HCT116 (cell line): ENCODE measurements around the gene CYP26B1. TPM values are rescaled to one million over a fixed set of nuclear protein-coding genes. Genes with fewer than 3 reads are reported as not detected.

ENCODE experiments used
- ATAC-seq: fragments of 200-7000 bp; cut with Tn5 transposase; 2 replicates; pipeline ENCODE4 v1.9.1; 2020; ENCODE audit warnings: mild to moderate bottlenecking, moderate library complexity
- BruUV-seq: library from RNA; stranded (reverse); fragments of 400-500 nt; replicated peaks from 2 replicates; lab custom pipeline; 2021; lab: Mats Ljungman, UMichigan
- CTCF ChIA-PET: fragments of 300-600 bp; sonication (Branson Sonifier 250); formaldehyde crosslinking; loops from one replicate; lab custom pipeline; 2021; ENCODE audit warnings: antibody characterized with exemption; lab: Charles Lee
- POLR2A ChIA-PET: fragments of 300-600, 350-600 bp; sonication (Branson Sonifier 250); formaldehyde crosslinking; loops from one replicate; lab custom pipeline; 2021; ENCODE audit warnings: antibody characterized with exemption; lab: Charles Lee
- RAD21 ChIA-PET, 2 experiments: fragments of 300-600 bp; sonication (Branson Sonifier 250); formaldehyde crosslinking; loops; one replicate each; lab custom pipeline; 2023; ENCODE audit warnings: low total read pairs in 2 of 2; ENCODE audit not compliant: uncharacterized antibody in 2 of 2, unreplicated experiment in 2 of 2, low non-redundant PET in 1 of 2; lab: Charles Lee
- DNase-seq: peaks from one replicate; pipeline ENCODE4 v3.0.0-alpha.2; 2010; ENCODE audit warnings: low read depth, low spot score
- H2AFZ ChIP-seq: fragments of 200-600 bp; shearing (Covaris generic), sonication (generic); 2 replicates; pipeline ENCODE4 v1.6.1; 2017; ENCODE audit warnings: low read depth, mixed run types, mixed read lengths, antibody characterized with exemption, low read length; ENCODE audit not compliant: poor library complexity, severe bottlenecking
- H3K27ac ChIP-seq: 2 replicates; pipeline ENCODE4 v1.5.1; 2012; ENCODE audit warnings: low read depth, low read length
- H3K27me3 ChIP-seq: fragments of 200-600 bp; sonication (generic); 2 replicates; pipeline ENCODE4 v1.6.1; 2016; ENCODE audit warnings: mixed run types, low read length, mixed read lengths; ENCODE audit not compliant: insufficient read depth
- H3K36me3 ChIP-seq, 2 experiments: fragments of 200-500 bp in 1 of 2; fragments of 200-600 bp in 1 of 2; sonication (Bioruptor generic) in 1 of 2; sonication (generic) in 1 of 2; 2 replicates each; pipeline versions ENCODE4 v1.5.1 to v1.6.1; 2014 to 2016; ENCODE audit warnings: low read length in 2 of 2, inconsistent platforms in 1 of 2, mixed read lengths in 1 of 2, mixed run types in 1 of 2; ENCODE audit not compliant: insufficient read depth in 2 of 2, control insufficient read depth in 1 of 2
- H3K4me1 ChIP-seq, 2 experiments: fragments of 200-600 bp in 1 of 2; sonication (generic) in 1 of 2; 2 replicates each; pipeline versions ENCODE4 v1.5.1 to v1.6.1; 2012 to 2017; ENCODE audit warnings: low read length in 2 of 2, inconsistent platforms in 1 of 2, mild to moderate bottlenecking in 1 of 2, mixed read lengths in 1 of 2, mixed run types in 1 of 2, moderate library complexity in 1 of 2; ENCODE audit not compliant: insufficient read depth in 2 of 2, control insufficient read depth in 1 of 2
- H3K4me2 ChIP-seq: fragments of 200-600 bp; sonication (generic); 2 replicates; pipeline ENCODE4 v1.6.1; 2017; ENCODE audit warnings: mixed run types, low read length, mixed read lengths
- H3K4me3 ChIP-seq, 2 experiments: fragments of 200-600 bp in 1 of 2; sonication (generic) in 1 of 2; replicated peaks in 1 of 2; 2 replicates each; pipeline ENCODE4 v1.5.1; 2011 to 2016; ENCODE audit warnings: low read length in 2 of 2, control low read depth in 1 of 2, low read depth in 1 of 2, mild to moderate bottlenecking in 1 of 2, mixed read lengths in 1 of 2, mixed run types in 1 of 2
- H3K79me2 ChIP-seq: fragments of 200-600 bp; sonication (generic); 2 replicates; pipeline ENCODE4 v1.6.1; 2017; ENCODE audit warnings: mild to moderate bottlenecking, mixed run types, low read length, moderate library complexity, mixed read lengths; ENCODE audit not compliant: insufficient read depth
- H3K9ac ChIP-seq: fragments of 200-600 bp; sonication (generic); 2 replicates; pipeline ENCODE4 v1.6.1; 2016; ENCODE audit warnings: low read length, mixed read lengths
- H3K9me2 ChIP-seq: fragments of 200-600 bp; sonication (generic), shearing (Covaris generic); 2 replicates; pipeline ENCODE4 v1.6.1; 2017; ENCODE audit warnings: mixed run types, mild to moderate bottlenecking, moderate library complexity; ENCODE audit not compliant: insufficient read depth
- H3K9me3 ChIP-seq, 2 experiments: fragments of 200-500 bp in 1 of 2; fragments of 200-600 bp in 1 of 2; sonication (Bioruptor generic) in 1 of 2; sonication (generic) in 1 of 2; 2 replicates each; pipeline ENCODE4 v1.6.1; 2014 to 2017; ENCODE audit warnings: low read length in 2 of 2, mixed read lengths in 2 of 2, inconsistent platforms in 1 of 2, low read depth in 1 of 2, mild to moderate bottlenecking in 1 of 2, mixed run types in 1 of 2, moderate library complexity in 1 of 2; ENCODE audit not compliant: control insufficient read depth in 1 of 2, insufficient read depth in 1 of 2
- H4K20me1 ChIP-seq: fragments of 200-600 bp; sonication (generic), shearing (Covaris generic); 2 replicates; pipeline ENCODE4 v1.6.1; 2017; ENCODE audit warnings: mixed run types, mild to moderate bottlenecking, moderate library complexity; ENCODE audit not compliant: insufficient read depth
- ELF1 ChIP-seq: IDR thresholded peaks from 2 replicates; pipeline ENCODE4 v1.6.1; 2012; ENCODE audit warnings: low read depth, borderline replicate concordance
- EZH2 ChIP-seq: fragments of 200-600 bp; sonication (generic); IDR thresholded peaks from 2 replicates; pipeline ENCODE4 v1.6.1; 2017; ENCODE audit warnings: antibody characterized with exemption, mixed run types
- EZH2phosphoT487 ChIP-seq: fragments of 200-600 bp; IDR thresholded peaks from 2 replicates; pipeline ENCODE4 v1.6.1; 2018; ENCODE audit warnings: antibody characterized with exemption, borderline replicate concordance
- POLR2A ChIP-seq: IDR thresholded peaks from 2 replicates; pipeline ENCODE4 v1.7.0; 2011; ENCODE audit warnings: borderline replicate concordance; ENCODE audit not compliant: insufficient read depth, insufficient read length; ENCODE audit errors: extremely low read depth
- POLR2AphosphoS5 ChIP-seq: IDR thresholded peaks from 2 replicates; pipeline ENCODE4 v1.6.1; 2011; ENCODE audit warnings: mild to moderate bottlenecking, low read depth, low read length, moderate library complexity
- RAD21 ChIP-seq: IDR thresholded peaks from 2 replicates; pipeline ENCODE4 v1.6.1; 2012; ENCODE audit warnings: low read depth, mild to moderate bottlenecking
- SIN3A ChIP-seq: IDR thresholded peaks from 2 replicates; pipeline ENCODE4 v1.6.1; 2012; ENCODE audit warnings: low read depth
- SP1 ChIP-seq: IDR thresholded peaks from 2 replicates; pipeline ENCODE4 v1.6.1; 2012; ENCODE audit warnings: low read depth
- SRF ChIP-seq: IDR thresholded peaks from 2 replicates; pipeline ENCODE4 v1.6.1; 2012; ENCODE audit warnings: low read depth
- YY1 ChIP-seq: IDR thresholded peaks from 2 replicates; pipeline ENCODE4 v1.6.1; 2011; ENCODE audit warnings: low read length, low read depth, moderate library complexity, mild to moderate bottlenecking; ENCODE audit not compliant: insufficient replicate concordance; ENCODE audit errors: extremely low read depth
- ZFX ChIP-seq: fragments of 450-650 bp; IDR thresholded peaks from 2 replicates; pipeline ENCODE4 v1.6.1; 2017
- ZNF274 ChIP-seq: fragments of 200-500 bp; sonication (Bioruptor generic); IDR thresholded peaks from 2 replicates; pipeline ENCODE4 v1.6.1; 2014; ENCODE audit warnings: mild to moderate bottlenecking, low read depth, low read length, inconsistent platforms
- intact Hi-C: fragments of 100-400 bp; cut with micrococcal nuclease; formaldehyde crosslinking; loops from 2 replicates; pipeline ENCODE4 v1.10.0; 2022
- total RNA-seq: library from RNA; stranded (reverse); gene quantifications from one replicate; pipeline ENCODE4 v1.2.1, GENCODE V29; 2021; ENCODE audit not compliant: unreplicated experiment
- TF ChIP-seq, protein P1 (sequence below): IDR thresholded peaks from 2 replicates; pipeline ENCODE4 v1.6.1; 2012; ENCODE audit warnings: low read depth
- TF ChIP-seq, protein P2 (sequence below): IDR thresholded peaks from 2 replicates; pipeline ENCODE4 v1.6.1; 2012
- TF ChIP-seq, protein P3 (sequence below): IDR thresholded peaks from 2 replicates; pipeline ENCODE4 v1.6.1; 2011; ENCODE audit warnings: mild to moderate bottlenecking, low read length, moderate library complexity; ENCODE audit not compliant: insufficient replicate concordance; ENCODE audit errors: extremely low read depth
- TF ChIP-seq, protein P4 (sequence below): IDR thresholded peaks from 2 replicates; pipeline ENCODE4 v1.6.1; 2012

Gene CYP26B1
- total RNA-seq, 1 experiment from 2014 or later = 21.1 TPM

DNA sequence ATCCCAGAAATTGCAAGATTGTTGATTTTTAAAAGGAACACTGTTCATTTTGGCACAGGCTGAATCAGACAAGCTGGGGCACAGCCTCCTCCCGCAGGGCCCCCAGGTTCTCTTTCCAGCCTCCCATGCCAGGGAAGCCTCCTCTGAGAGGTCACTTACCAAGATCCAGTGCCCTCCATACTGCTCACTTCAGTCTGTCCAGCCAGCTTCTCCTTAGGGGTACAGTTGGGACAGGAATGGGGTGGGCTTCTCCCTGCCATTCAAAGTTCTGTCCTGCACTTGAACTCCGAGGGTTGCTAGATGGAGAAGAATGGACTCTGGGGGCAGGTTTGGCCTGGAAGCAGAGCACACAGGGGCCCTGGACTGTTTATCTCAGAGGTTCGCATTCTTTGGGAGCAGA, 7.5 kb upstream of the CYP26B1 start:
- Histone ChIP-seq H3K27ac (no peak overlapping the region), H2AFZ (no peak overlapping the region), H3K4me2 (no peak overlapping the region), H3K4me3 (no peak overlapping the region), H3K9ac (no peak overlapping the region), H3K9me3 (no peaks in the 10 kb centered on the region), H4K20me1 (no peaks in the 10 kb centered on the region), H3K79me2 (no peaks in the 10 kb centered on the region), H3K9me2 (no peaks in the 10 kb centered on the region), H3K27me3 (no peaks in the 10 kb centered on the region), H3K4me1 (peaks cover 0 to 5% of the 10 kb centered on the region in 2 experiments; a peak in 3 of 4 replicates), H3K36me3 (no peaks in the 10 kb centered on the region)
- TF ChIP-seq SRF = no peak
- TF ChIP-seq EZH2phosphoT487 = no peak
- TF ChIP-seq, protein P1, sequence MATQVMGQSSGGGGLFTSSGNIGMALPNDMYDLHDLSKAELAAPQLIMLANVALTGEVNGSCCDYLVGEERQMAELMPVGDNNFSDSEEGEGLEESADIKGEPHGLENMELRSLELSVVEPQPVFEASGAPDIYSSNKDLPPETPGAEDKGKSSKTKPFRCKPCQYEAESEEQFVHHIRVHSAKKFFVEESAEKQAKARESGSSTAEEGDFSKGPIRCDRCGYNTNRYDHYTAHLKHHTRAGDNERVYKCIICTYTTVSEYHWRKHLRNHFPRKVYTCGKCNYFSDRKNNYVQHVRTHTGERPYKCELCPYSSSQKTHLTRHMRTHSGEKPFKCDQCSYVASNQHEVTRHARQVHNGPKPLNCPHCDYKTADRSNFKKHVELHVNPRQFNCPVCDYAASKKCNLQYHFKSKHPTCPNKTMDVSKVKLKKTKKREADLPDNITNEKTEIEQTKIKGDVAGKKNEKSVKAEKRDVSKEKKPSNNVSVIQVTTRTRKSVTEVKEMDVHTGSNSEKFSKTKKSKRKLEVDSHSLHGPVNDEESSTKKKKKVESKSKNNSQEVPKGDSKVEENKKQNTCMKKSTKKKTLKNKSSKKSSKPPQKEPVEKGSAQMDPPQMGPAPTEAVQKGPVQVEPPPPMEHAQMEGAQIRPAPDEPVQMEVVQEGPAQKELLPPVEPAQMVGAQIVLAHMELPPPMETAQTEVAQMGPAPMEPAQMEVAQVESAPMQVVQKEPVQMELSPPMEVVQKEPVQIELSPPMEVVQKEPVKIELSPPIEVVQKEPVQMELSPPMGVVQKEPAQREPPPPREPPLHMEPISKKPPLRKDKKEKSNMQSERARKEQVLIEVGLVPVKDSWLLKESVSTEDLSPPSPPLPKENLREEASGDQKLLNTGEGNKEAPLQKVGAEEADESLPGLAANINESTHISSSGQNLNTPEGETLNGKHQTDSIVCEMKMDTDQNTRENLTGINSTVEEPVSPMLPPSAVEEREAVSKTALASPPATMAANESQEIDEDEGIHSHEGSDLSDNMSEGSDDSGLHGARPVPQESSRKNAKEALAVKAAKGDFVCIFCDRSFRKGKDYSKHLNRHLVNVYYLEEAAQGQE = no peak
- TF ChIP-seq SP1 = no peak
- TF ChIP-seq, protein P2, sequence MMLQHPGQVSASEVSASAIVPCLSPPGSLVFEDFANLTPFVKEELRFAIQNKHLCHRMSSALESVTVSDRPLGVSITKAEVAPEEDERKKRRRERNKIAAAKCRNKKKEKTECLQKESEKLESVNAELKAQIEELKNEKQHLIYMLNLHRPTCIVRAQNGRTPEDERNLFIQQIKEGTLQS = no peak
- no peak for TF ChIP-seq SIN3A
- TF ChIP-seq, protein P3, sequence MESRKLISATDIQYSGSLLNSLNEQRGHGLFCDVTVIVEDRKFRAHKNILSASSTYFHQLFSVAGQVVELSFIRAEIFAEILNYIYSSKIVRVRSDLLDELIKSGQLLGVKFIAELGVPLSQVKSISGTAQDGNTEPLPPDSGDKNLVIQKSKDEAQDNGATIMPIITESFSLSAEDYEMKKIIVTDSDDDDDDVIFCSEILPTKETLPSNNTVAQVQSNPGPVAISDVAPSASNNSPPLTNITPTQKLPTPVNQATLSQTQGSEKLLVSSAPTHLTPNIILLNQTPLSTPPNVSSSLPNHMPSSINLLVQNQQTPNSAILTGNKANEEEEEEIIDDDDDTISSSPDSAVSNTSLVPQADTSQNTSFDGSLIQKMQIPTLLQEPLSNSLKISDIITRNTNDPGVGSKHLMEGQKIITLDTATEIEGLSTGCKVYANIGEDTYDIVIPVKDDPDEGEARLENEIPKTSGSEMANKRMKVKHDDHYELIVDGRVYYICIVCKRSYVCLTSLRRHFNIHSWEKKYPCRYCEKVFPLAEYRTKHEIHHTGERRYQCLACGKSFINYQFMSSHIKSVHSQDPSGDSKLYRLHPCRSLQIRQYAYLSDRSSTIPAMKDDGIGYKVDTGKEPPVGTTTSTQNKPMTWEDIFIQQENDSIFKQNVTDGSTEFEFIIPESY = no peak
- no peak for TF ChIP-seq YY1
- TF ChIP-seq, protein P4, sequence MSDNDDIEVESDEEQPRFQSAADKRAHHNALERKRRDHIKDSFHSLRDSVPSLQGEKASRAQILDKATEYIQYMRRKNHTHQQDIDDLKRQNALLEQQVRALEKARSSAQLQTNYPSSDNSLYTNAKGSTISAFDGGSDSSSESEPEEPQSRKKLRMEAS = no peak
- TF ChIP-seq POLR2AphosphoS5 = no peak
- no peak for TF ChIP-seq RAD21
- no peak for TF ChIP-seq POLR2A
- no peak for TF ChIP-seq ZNF274
- TF ChIP-seq ELF1 = no peak
- no peak for TF ChIP-seq ZFX
- TF ChIP-seq EZH2 = no peak
- ChIA-PET POLR2A (no interaction called here), CTCF (no interaction called here), RAD21 (no interaction called here)
- DNase-seq (no peak), ATAC-seq (no peak)
- no TSS peak for BruUV-seq
- intact Hi-C loops = no loop called here
